Endothelial cell of umbilical vein (primary cell): ENCODE results near the gene BICD2. TPM values are rescaled to one million over a fixed set of nuclear protein-coding genes. Genes with fewer than 3 reads are reported as not detected.

Experiments
- BruUV-seq: library from RNA; stranded (reverse); fragments of 400-500 nt; replicated peaks from 2 replicates; lab custom pipeline; 2021; lab: Mats Ljungman, UMichigan
- CTCF ChIA-PET: fragments of 300-600, 350-600 bp; sonication (Branson Sonifier 250); formaldehyde crosslinking; loops from one replicate; lab custom pipeline; 2021; ENCODE audit warnings: antibody characterized with exemption, inconsistent platforms; lab: Charles Lee
- POLR2A ChIA-PET: fragments of 300-600, 350-600 bp; sonication (Branson Sonifier 250); formaldehyde crosslinking; loops from one replicate; lab custom pipeline; 2021; ENCODE audit warnings: antibody characterized with exemption, inconsistent platforms; lab: Charles Lee
- DNase-seq: peaks from one replicate; pipeline ENCODE4 v3.0.0-alpha.2; 2011; ENCODE audit warnings: low read depth, low spot score
- FAIRE-seq: peaks from 2 replicates; lab custom pipeline; 2011; peaks lifted over from hg19 to GRCh38; lab: Jason Lieb, UNC
- H2AFZ ChIP-seq: 2 replicates; pipeline ENCODE4 v1.6.0; 2012; ENCODE audit warnings: low read depth, low read length, control low read depth, inconsistent platforms
- H3K27ac ChIP-seq: 2 replicates; pipeline ENCODE4 v1.5.1; 2011; ENCODE audit warnings: low read depth, mild to moderate bottlenecking, control low read depth, low read length, moderate library complexity; ENCODE audit not compliant: insufficient read depth
- H3K27me3 ChIP-seq, 2 experiments: 2 replicates each; pipeline versions ENCODE4 v1.6.0 to v1.6.1; 2011; ENCODE audit warnings: low read length in 2 of 2, mixed read lengths in 1 of 2; ENCODE audit not compliant: control insufficient read depth in 2 of 2, insufficient read depth in 2 of 2
- H3K36me3 ChIP-seq, 2 experiments: 2 replicates in 1 of 2; 3 replicates in 1 of 2; pipeline ENCODE4 v1.5.1; 2011; ENCODE audit warnings: low read length in 2 of 2, mild to moderate bottlenecking in 1 of 2, moderate library complexity in 1 of 2; ENCODE audit not compliant: control insufficient read depth in 2 of 2, insufficient read depth in 2 of 2; ENCODE audit errors: extremely low read depth in 1 of 2
- H3K4me1 ChIP-seq: 3 replicates; pipeline ENCODE4 v1.5.1; 2011; ENCODE audit warnings: mild to moderate bottlenecking, low read length; ENCODE audit not compliant: control insufficient read depth, insufficient read depth; ENCODE audit errors: extremely low read depth
- H3K4me2 ChIP-seq: 2 replicates; pipeline ENCODE4 v1.6.1; 2011; ENCODE audit warnings: low read length, control low read depth, mixed read lengths; ENCODE audit not compliant: insufficient read depth
- H3K4me3 ChIP-seq, 3 experiments: fragments of 200-600 bp in 1 of 3; sonication (generic), shearing (Covaris generic) in 1 of 3; replicated peaks in 1 of 3; 2 replicates each; pipeline ENCODE4 v1.5.1; 2011 to 2016; ENCODE audit warnings: control low read depth in 3 of 3, low read length in 3 of 3, mild to moderate bottlenecking in 2 of 3, inconsistent platforms in 1 of 3, low read depth in 1 of 3, moderate library complexity in 1 of 3; ENCODE audit not compliant: insufficient read depth in 1 of 3
- H3K79me2 ChIP-seq: 2 replicates; pipeline ENCODE4 v1.6.0; 2012; ENCODE audit warnings: low read length, inconsistent platforms; ENCODE audit not compliant: control insufficient read depth, insufficient read depth
- H3K9ac ChIP-seq: replicated peaks from 2 replicates; pipeline ENCODE3; 2011; ENCODE audit warnings: low read length, control low read depth; ENCODE audit not compliant: insufficient read depth; ENCODE audit errors: extremely low read depth
- H3K9me1 ChIP-seq: replicated peaks from 3 replicates; pipeline ENCODE4 v1.6.0; 2011; ENCODE audit warnings: mild to moderate bottlenecking, low read length; ENCODE audit not compliant: control insufficient read depth, insufficient read depth; ENCODE audit errors: extremely low read depth
- H3K9me3 ChIP-seq: replicated peaks from 2 replicates; pipeline ENCODE4 v1.5.1; 2012; ENCODE audit warnings: low read length, inconsistent platforms; ENCODE audit not compliant: control insufficient read depth, insufficient read depth
- H4K20me1 ChIP-seq: replicated peaks from 2 replicates; pipeline ENCODE3; 2011; ENCODE audit warnings: mild to moderate bottlenecking, low read length; ENCODE audit not compliant: control insufficient read depth, insufficient read depth; ENCODE audit errors: extremely low read depth
- EZH2 ChIP-seq: IDR thresholded peaks from 2 replicates; pipeline ENCODE4 v1.6.1; 2012; ENCODE audit warnings: borderline replicate concordance, low read depth, mild to moderate bottlenecking, moderate library complexity, low read length, inconsistent platforms; ENCODE audit not compliant: severe bottlenecking
- FOS ChIP-seq: IDR thresholded peaks from 2 replicates; pipeline ENCODE4 v1.6.1; 2011; ENCODE audit warnings: mild to moderate bottlenecking, low read length, moderate library complexity, borderline replicate concordance; ENCODE audit not compliant: insufficient read depth
- JUN ChIP-seq: IDR thresholded peaks from 2 replicates; pipeline ENCODE4 v1.6.1; 2011; ENCODE audit warnings: borderline replicate concordance, low read depth; ENCODE audit not compliant: insufficient read length, insufficient read depth
- MYC ChIP-seq: IDR thresholded peaks from one replicate; pipeline ENCODE4 v1.6.1; 2011; ENCODE audit warnings: mild to moderate bottlenecking, low read depth, low read length
- POLR2A ChIP-seq: IDR thresholded peaks from 2 replicates; pipeline ENCODE4 v1.6.1; 2012; ENCODE audit warnings: low read depth, mild to moderate bottlenecking, control low read depth, low read length
- dilution Hi-C: fragments of 300-500 bp; cut with MboI; formaldehyde crosslinking; loops from one replicate; pipeline ENCODE4 v1.15.0; 2019; ENCODE audit warnings: low sequenced_read_pairs; ENCODE audit not compliant: extremely low pct_ligation_motif_present
- intact Hi-C: fragments of 100-400 bp; cut with micrococcal nuclease; formaldehyde crosslinking; loops from one replicate; pipeline ENCODE4 v1.10.0; 2022
- polyA plus RNA-seq, 4 experiments: library from polyadenylated mRNA; depleted of rRNA in 3 of 4; stranded (reverse) in 3 of 4; unstranded in 1 of 4; fragments of >200 nt; gene quantifications; 2 replicates each; pipeline versions ENCODE4 v1.2.1 to v1.2.3, GENCODE V29; 2011 to 2012; ENCODE audit warnings: missing spikeins in 1 of 4
- total RNA-seq: library from RNA; stranded (reverse); gene quantifications from 2 replicates; pipeline ENCODE4 v1.2.3, GENCODE V29; 2021

Gene BICD2
- total and polyA plus RNA-seq, 2 donors (not counting 3 experiments of a cell fraction or from before 2014, with no cell fraction given): 14.3 to 39.3 TPM

DNA sequence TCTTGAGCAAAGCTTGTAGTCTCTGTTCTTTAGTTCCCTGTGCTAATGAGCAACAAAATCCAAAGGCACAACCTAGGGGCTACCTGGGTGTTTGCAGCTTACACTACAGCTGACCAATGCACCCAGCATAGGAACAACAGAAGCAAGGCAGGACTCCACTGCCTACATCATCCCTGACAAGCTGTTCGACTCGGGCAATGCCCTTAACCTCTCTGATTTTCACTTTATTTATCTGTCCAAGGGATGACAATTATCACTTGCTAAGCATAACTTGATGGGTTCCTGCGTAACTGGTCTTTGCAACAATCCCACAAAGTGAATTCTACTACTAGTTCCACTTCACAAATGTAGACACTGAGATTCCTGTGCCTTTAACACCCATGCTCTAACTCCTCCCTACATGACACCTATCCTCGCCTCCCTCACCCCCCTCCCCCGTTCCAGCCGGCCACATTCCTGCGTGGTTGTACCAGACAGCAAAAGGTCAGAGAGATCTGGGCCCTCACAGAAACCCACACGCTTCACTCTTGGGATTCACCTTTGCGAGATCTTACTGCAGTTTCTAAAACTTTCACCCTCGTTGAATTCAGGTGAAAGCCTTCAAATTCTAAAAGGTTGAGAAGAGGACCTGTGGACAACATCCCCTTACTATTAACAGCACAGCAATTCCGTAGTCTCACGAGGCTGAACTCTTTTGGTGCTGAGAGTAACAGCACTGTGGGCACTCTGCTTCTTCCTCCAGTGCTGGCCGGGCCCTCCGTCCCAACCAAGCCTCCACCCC is 95.7 kb downstream of the BICD2 start:
- H2AFZ ChIP-seq: no peak overlapping the region
- intact Hi-C loops: no loop called here
- CTCF ChIA-PET: interaction anchor here (1.2 kb wide), 2 partner anchors 48 to 122 kb away, joined by 3 read pairs; no protein-coding TSS in a partner anchor
- peak overlapping the region; percentile 97 for H3K9ac ChIP-seq
- no peaks in the 10 kb centered on the region for H3K27me3 ChIP-seq
- H3K4me2 ChIP-seq: peak overlapping the region; percentile 69
- H3K36me3 ChIP-seq: peaks cover 0 to 4% of the 10 kb centered on the region in 2 experiments
- H4K20me1 ChIP-seq: peaks cover 4% of the 10 kb centered on the region
- dilution Hi-C loops: no loop called here
- no peaks in the 10 kb centered on the region for H3K9me3 ChIP-seq
- DNase-seq: peak; percentile 4
- peak; percentile 60 for FAIRE-seq
- peak overlapping the region; percentile 50 to 83 (median 71) for H3K4me3 ChIP-seq
- peaks cover 16% of the 10 kb centered on the region for H3K4me1 ChIP-seq
- H3K79me2 ChIP-seq: peaks cover 57% of the 10 kb centered on the region
- TSS peak; percentile 29 for BruUV-seq
- H3K27ac ChIP-seq: peak overlapping the region; percentile 97
- TF ChIP-seq FOS (no peak), POLR2A (peak; percentile 37)
- POLR2A ChIA-PET: no interaction called here
- H3K9me1 ChIP-seq: no peaks in the 10 kb centered on the region

DNA sequence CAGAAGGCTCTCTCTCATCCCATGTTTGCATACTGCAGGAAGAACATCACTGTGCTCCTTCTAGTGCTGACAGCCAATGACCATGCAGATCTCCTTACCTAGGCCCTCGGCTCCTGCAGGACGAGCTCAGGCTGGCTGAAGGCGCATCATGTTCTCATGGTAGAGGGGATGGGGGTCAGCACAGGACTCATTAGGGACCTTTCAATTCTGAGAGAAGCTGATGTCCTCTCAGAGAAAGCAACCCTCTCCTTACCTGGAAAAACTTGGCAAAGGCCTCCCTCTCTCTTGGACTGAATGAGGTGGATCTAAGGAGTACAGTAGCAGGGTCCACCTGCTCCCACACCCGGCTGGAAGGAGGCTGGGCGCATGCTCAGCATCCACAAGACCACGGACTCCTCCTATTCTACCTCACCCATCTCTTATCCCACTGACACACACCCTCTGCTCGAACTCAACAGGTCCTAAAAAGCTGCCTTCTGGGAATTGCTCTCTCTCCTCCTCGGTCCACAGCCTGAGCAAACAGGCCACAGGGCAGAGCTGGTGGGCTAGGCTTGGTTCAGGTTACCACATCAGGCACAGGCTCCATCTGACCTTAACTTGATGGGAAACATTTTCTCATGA is 97.6 kb downstream of the BICD2 start:
- POLR2A ChIA-PET: no interaction called here

More for the DNA sequence above, 97.6 kb downstream of the BICD2 start:
- Histone ChIP-seq H3K36me3 (peaks cover 0 to 4% of the 10 kb centered on the region in 2 experiments), H3K4me1 (peaks cover 16% of the 10 kb centered on the region), H3K9ac (no peak overlapping the region), H3K4me3 (no peak overlapping the region), H3K9me3 (no peaks in the 10 kb centered on the region), H3K27ac (no peak overlapping the region), H3K4me2 (no peak overlapping the region), H3K27me3 (no peaks in the 10 kb centered on the region), H4K20me1 (peaks cover 4% of the 10 kb centered on the region), H3K79me2 (peaks cover 76% of the 10 kb centered on the region), H2AFZ (no peak overlapping the region), H3K9me1 (no peaks in the 10 kb centered on the region)
- no peak for DNase-seq
- no TSS peak for BruUV-seq
- TF ChIP-seq EZH2 (no peak), MYC (no peak), JUN (no peak), FOS (no peak)
- CTCF ChIA-PET: no interaction called here
- FAIRE-seq: no peak
- dilution Hi-C loops (no loop called here), intact Hi-C loops (no loop called here)
